Erythroblast (primary cell): ENCODE results near the gene MTRR.

ENCODE experiments used
- DNase-seq, 2 experiments: peaks; one replicate each; lab custom pipeline; 2025; lab: John Stamatoyannopoulos, UW
- GATA1 ChIP-seq: IDR thresholded peaks from 2 replicates; pipeline ENCODE4 v1.6.1; 2011; ENCODE audit warnings: low read depth, mild to moderate bottlenecking, control low read depth, low read length, moderate library complexity
- POLR2A ChIP-seq: IDR thresholded peaks from 2 replicates; pipeline ENCODE4 v1.6.1; 2011; ENCODE audit warnings: mild to moderate bottlenecking, low read length

The MTRR gene

DNA sequence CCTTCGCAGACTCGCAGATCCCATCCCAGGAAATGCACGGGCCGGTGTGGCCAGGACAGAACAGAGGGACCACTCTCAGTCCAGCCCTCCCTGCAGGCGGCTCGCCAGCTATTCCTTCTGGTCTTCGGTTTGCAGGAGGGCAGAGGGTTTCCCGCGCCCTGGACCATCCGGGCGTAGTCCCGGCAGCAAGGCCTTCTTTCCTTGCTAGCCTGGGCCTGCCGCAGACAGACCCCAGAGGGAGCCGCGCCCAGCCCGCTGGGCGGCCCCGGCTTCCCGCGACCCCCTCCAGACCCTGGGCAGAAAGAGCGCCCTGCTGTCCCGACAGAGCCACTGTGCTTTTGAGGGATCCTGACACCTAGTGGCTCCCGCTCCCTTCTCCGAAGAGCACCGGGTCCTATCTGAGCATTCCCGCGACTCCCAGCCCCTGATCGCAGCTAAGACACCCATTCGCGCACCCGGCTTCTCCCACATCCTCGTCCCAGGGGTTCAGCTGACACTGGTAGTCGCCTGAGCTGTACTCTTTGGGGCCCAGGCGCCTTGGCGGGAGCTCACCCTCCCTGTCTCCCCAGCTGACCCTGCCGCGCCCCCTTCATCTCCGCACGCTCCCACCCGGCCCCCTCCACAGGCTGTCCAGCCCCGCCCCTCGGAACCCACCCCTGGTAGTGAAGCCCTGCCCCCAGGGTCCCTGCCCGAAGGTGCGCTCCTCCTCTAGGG lies 19.1 kb upstream of the MTRR start:
- TF ChIP-seq GATA1, result no peak
- no peak for TF ChIP-seq POLR2A
- peak in 1 of 2 experiments; percentile 14 for DNase-seq

DNA sequence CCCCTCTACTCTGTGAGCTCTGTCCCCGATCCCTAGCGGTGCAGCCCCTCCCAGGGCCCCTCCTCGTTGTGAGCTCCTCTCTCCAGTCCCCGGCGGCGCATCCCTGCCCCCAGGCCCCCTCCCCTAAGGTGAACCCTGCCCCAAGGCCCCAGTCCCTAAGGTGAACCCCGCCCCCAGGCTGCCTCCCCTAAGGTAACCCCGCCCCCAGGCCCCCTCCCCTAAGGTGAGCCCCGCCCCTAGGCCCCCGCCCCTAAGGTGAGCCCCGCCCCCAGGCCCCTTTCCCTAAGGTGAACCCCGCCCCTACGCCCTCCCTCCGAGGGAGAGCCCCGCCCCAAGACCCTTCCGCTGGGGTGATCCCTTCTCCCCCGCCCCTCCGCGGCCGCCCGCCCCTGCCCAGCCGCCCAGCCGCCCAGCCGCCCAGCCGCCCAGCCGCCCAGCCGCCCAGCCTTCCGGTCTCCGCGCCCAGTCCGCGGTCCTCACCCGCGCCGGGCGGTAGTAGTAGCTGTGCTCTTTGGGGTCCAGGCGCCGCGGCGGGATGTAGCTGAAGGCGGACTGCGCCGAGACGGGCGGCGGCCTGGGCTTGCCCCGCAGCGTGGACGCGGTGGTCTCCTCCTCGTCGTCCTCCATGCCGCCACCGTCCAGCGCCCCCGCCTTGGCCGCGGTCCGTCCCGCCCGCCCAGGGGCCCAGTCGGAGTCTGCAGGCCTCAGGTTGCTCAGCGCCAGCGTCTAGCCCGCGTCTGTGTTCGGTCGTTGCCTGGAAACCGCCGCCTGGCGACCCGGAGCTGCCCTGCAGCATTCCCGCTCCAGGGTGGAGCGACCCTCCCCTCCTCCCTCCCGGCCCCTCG lies 18.3 kb upstream of the MTRR start, which contains the start of gene CFAP90:
Gene CFAP90 (minus strand): TSS at position 739 of the 845 bp plus-strand sequence. CDS start 112 bp downstream, at position 627.
- peak; percentile 13 to 38 for DNase-seq
- no peak for TF ChIP-seq GATA1
- TF ChIP-seq POLR2A, result no peak

DNA sequence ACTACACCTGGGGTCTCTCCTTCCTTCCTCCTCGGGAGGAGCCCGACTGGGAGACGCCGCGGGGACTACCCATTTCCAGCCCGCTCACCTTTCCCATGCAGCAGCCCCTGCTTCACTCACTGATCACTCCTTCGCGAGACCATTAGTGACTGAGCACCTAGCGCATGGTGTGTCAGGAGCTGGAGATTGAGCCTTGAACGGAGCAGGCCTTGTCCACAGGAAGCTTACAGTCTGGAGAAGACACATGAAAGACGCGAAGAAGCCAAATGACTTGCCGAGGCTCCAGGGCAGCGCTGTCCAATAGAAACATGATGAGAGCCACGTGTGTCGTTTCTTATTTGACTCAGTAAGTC lies 17.7 kb upstream of the MTRR start:
- no peak for TF ChIP-seq POLR2A
- TF ChIP-seq GATA1, result no peak
- DNase-seq, result peak in 1 of 2 experiments; percentile 5

DNA sequence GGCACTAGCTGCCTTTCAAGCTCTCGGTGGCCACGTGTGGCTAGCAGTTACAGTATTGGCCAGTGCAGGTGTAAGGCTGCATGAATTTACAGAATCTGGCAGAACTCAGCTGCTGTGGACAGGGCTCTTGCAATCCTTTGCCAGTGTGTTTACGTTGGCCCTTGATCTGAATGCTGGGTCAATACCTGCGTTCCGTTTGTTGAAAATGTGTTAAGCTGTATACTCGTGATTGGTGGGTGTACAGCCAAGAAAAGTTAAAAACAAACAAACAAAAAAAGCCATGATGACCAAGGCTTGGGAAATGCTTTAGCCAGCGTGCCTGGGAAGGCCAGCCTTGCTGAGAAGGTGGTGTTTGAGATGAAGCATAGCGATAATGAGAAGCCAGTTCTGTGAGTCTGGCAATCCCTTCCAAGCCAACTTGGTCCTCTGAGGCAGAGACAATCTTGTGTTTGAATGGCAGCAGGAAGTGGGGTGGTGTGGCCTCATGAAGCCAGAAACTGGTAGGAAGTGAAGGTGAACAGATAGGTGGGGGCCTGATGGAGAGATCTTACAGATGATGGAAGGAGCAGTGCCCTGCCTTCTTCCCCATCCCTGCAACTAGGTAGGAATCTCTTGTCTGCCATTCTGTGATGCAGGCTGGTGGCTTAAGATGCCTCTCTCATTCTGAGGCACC lies 17.2 kb upstream of the MTRR start:
- no peak for DNase-seq
- no peak for TF ChIP-seq GATA1
- no peak for TF ChIP-seq POLR2A

DNA sequence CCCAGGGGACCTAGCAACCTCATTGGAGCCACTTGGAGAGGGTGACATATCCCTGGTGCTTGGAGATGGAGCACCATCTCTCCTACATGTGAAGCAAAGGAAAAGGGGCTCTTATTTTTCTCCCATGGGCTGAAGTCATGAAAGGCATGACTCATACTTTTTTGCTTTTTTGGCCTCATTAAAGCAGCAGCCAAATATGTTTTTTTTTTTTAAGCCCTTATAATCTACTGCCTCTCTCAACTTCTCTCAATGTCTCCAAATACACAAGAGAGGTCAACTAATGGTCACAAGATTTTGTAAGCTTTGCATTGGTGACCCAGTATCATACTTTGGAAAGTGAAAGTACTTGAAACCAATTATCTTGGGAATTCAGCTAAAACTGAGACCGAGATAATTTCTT lies 16.4 kb upstream of the MTRR start:
- TF ChIP-seq POLR2A, result no peak
- no peak for TF ChIP-seq GATA1
- DNase-seq, result no peak

DNA sequence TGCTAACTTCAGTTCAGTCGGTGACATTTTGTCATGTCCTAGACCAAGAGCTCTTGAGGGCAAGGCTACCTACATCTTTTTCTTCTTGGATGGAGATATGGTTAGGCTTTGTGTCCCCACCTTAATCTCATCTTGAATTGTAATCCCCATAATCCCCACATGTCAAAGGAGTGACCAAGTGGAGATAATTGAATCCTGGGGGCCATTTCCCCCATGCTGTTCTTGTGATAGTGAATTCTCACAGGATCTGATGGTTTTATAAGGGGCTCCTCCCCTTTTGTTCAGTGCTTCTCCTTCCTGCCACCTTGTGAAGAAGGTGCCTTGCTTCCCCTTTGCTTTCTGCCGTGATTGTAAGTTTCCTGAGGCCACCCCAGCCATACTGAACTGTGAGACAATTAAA lies 16.0 kb upstream of the MTRR start:
- TF ChIP-seq POLR2A, result no peak
- no peak for TF ChIP-seq GATA1
- DNase-seq, result no peak

DNA sequence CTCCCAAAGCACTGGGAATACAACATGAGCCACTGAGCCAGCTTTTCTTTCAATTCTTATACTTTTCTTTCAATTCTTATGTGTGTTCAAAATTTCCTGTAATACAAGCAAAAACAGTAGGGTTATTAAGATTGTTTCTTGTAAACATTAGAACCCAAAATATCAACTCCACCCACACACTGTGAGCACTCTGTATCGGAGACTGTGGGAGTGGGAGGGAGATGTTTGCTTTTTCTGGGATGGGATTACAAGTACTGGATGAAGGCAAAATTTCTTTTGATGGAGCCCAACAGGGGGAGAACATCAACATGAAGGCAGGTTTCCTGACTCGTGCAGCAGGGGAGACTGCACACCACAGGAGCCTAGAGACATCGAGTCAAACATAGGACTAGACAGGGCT lies 13.3 kb upstream of the MTRR start:
- no peak for DNase-seq
- TF ChIP-seq POLR2A (no peak), GATA1 (no peak)

DNA sequence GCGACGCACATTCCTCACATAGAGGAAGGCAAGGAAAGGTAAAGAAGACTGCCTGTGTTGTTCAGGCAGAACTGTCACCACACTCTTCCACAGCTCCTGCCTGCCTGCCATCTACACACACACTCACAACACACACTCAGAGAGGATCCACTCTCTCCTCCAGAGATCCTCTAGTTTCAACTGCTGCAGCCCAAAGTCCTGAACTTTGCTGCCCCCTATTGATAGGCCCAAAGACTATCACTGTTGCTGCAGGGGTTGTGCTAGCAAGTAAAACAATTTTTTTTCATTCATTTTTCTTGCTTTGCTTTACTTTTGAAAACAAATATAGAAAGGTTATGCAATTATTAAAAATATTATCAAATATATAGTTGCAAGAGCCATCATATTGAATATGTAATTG lies 12.1 kb upstream of the MTRR start:
- no peak for TF ChIP-seq GATA1
- no peak for TF ChIP-seq POLR2A
- peak; percentile 50 to 56 for DNase-seq

DNA sequence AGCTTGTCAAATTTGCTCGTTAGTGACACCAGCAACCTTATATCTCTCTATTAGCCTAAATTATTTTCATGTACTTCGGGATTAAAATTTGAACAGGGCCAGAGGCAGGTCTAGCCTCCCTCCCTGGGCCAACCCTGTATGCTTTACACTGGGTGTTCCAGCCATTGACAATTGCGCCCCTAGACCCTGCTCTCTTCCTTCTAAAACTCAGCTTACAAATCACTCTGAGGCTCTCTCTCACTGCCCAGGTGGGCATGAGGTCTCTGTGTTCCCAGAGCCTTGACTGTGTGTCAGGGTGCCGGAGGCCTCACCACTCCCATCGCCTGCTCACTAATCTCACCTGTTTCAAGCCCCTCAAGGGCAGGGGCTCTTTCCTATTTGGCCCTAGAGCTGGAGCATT lies 11.6 kb upstream of the MTRR start:
- TF ChIP-seq GATA1 (no peak), POLR2A (no peak)
- no peak for DNase-seq

DNA sequence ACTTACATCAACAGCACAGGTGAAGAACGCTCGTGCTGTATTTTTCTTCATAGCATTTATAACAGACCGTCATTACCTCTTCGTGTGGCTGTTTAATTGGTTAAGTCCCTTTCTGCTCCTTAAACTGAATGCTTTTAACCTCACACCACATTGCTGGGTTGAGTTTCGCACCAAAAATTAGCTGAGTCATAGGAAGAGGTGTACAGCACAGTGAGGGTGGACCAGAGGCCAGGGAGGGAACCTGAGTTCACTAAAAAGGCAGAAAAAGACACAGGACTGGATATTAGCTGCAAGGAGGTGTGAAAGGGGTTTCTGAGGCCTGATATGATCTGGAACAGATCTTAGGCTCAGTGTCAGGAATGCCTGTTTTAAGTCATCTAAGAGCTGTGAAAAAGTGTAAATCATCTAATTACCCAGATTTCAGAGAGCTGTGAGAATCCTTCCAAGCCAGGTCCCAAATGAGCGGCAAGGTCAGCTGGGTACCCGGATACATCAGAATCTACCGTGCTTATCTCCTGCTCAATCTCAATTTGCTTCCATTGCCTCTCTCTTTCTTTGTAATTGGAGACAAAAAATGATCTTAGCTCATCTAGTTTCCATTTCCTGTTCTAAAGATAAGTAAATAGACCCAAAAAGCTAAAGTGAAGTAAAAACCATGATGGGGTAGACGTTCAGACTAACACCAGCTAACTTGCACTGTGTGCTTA lies 10.9 kb upstream of the MTRR start:
- TF ChIP-seq POLR2A (no peak), GATA1 (no peak)
- peak in 1 of 2 experiments; percentile 1 for DNase-seq

DNA sequence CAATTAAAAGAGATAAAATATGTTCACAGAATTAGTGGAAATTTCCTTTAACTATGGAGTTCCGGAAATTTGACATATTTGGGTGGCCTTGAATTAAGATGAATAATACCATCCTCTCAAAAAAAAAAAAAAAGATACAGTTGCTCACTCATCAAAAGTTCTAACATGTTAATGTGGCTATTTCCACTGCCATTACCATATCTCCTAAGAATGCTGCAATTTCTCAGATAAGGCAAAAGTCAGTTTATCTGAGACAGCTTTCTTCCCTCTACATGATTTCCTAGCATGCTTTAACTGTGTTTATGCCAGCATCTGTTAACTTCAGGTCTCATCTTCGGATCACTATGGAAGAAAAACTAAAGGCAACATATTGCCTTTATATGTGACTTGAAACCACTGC lies 2.8 kb upstream of the MTRR start:
- peak; percentile 25 to 70 for DNase-seq
- TF ChIP-seq GATA1 (no peak), POLR2A (no peak)

DNA sequence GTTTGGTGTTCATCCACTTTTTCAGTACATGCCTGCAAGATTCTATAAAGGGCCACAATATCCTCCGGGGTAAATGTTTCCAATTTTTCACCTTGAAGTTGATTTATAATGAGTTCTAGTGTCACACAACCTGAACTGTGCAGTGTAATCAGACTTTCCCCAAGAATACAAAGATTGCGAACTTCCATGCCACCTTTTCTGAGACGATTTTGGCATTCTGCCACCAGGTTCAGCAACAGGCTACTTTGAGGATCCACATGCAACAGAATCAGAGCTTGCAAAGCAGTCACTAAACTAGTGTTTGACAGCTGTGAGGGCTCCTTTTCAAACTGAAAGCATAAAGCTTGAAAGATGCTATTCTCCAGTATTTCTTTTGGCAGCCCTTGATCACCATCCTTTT lies 1.7 kb upstream of the MTRR start:
- DNase-seq, result peak; percentile 10 to 28
- TF ChIP-seq GATA1 (no peak), POLR2A (no peak)

DNA sequence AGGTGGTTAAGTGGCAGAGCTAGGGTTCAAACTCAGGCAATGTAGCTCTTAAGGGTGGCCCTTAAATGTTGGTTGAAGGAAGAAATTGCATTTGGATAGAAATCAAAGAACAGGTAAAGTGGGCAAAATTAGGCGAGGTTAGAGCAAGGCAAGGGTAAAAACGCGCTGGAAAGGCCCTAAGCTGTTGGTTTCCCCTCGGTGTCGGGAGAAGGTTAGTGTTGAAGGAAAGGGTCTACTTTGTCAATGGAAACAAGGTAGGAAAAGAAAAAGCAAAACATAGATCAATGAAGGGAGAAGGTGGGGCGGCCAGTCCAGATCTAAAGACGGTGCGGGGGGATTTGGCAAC lies 548 bp upstream of the MTRR start:
- no peak for TF ChIP-seq GATA1
- no peak for TF ChIP-seq POLR2A
- DNase-seq, result peak in 1 of 2 experiments; percentile 49
